HG03025 (cell line): ENCODE data around the gene IFI30.

Source experiments
- ATAC-seq: cut with Tn5 transposase; IDR thresholded peaks from one replicate; pipeline ENCODE4 v1.9.1; 2021; ENCODE audit warnings: mild to moderate bottlenecking, moderate library complexity; ENCODE audit not compliant: unreplicated experiment, low FRiP score

IFI30 gene

GRCh38 chr19:18223860-18224524 lies 50.4 kb downstream of the IFI30 start:
- no peak for ATAC-seq

- peak; percentile 80 for ATAC-seq
Observed at GRCh38 chr19:18224525-18225354, 51.1 kb downstream of the IFI30 start.

GRCh38 chr19:18225355-18225701 lies 51.7 kb downstream of the IFI30 start:
- no peak for ATAC-seq

- ATAC-seq: no peak
Observed at GRCh38 chr19:18225702-18226468, 52.3 kb downstream of the IFI30 start, which contains the start of gene PDE4C. TSS of gene PDE4C (minus strand) at chr19:18226438. CDS start at chr19:18226415, 23 bp downstream.

- ATAC-seq: no peak
Observed at GRCh38 chr19:18226956-18227780, 53.6 kb downstream of the IFI30 start.
